SK-N-SH (cell line): ENCODE results near the gene ASTN2.

Experiments used
- CTCF ChIP-seq: fragments of 200-600 bp; sonication (generic); IDR thresholded peaks from 2 replicates; pipeline ENCODE4 v1.6.1; 2017; ENCODE audit warnings: antibody characterized with exemption, mild to moderate bottlenecking, moderate library complexity
- EP300 ChIP-seq, 2 experiments: IDR thresholded peaks; 2 replicates each; pipeline versions ENCODE4 v1.4.0 to v1.6.1; 2012; ENCODE audit warnings: borderline replicate concordance in 1 of 2, low read depth in 1 of 2, low read length in 1 of 2
- PBX3 ChIP-seq: IDR thresholded peaks from 2 replicates; pipeline ENCODE4; 2012
- POLR2AphosphoS5 ChIP-seq: IDR thresholded peaks from 2 replicates; pipeline ENCODE4 v1.6.1; 2012; ENCODE audit warnings: low read depth, low read length
- TEAD4 ChIP-seq: IDR thresholded peaks from 2 replicates; pipeline ENCODE4 v1.4.0; 2012; ENCODE audit warnings: mild to moderate bottlenecking, borderline replicate concordance; ENCODE audit not compliant: insufficient read depth

GRCh38 chr9:116394070-116394469, 1020.8 kb downstream of the ASTN2 start:
- TF ChIP-seq CTCF (no peak), PBX3 (no peak), EP300 (IDR thresholded peaks at IDR 0.05; ENCODE audit: borderline replicate concordance in 1 of 2, low read depth in 1 of 2, low read length in 1 of 2) (no peak), TEAD4 (no peak), POLR2AphosphoS5 (no peak)
